Epithelial cell of esophagus (primary cell): Measurements from ENCODE around the gene TGOLN2.
A peak's percentile ranks its signal among the peaks of the same experiment; 100 is the strongest.
"Not testable (repeated sequence)": the region's sequence is repeated elsewhere in the genome, so short reads cannot be mapped to it uniquely, and the experiment has no call there.

Source experiments
- DNase-seq: peaks from one replicate; pipeline ENCODE4 v3.0.0; 2010; ENCODE audit warnings: low read depth
- H3K4me3 ChIP-seq: 2 replicates; pipeline ENCODE4 v1.5.1; 2011; ENCODE audit warnings: mild to moderate bottlenecking, low read length, control low read depth
- CTCF ChIP-seq: IDR thresholded peaks from 2 replicates; pipeline ENCODE4 v1.5.1; 2011; ENCODE audit warnings: low read depth, mild to moderate bottlenecking, low read length, control low read depth, inconsistent platforms; ENCODE audit not compliant: insufficient read depth; ENCODE audit errors: missing control alignments

Gene TGOLN2

GRCh38 chr2:85367180-85367579 lies 39.4 kb upstream of the TGOLN2 start:
- no peak overlapping the region for H3K4me3 ChIP-seq
- DNase-seq = no peak
- TF ChIP-seq CTCF = no peak

- not testable (repeated sequence) for DNase-seq, H3K4me3 ChIP-seq
Observed at GRCh38 chr2:85362653-85363387, 35.0 kb upstream of the TGOLN2 start.

GRCh38 chr2:85357736-85358135 lies 29.9 kb upstream of the TGOLN2 start:
- no peak for TF ChIP-seq CTCF
- DNase-seq = peak; percentile 46
- H3K4me3 ChIP-seq = no peak overlapping the region

- no peak for TF ChIP-seq CTCF
- no peak overlapping the region for H3K4me3 ChIP-seq
- no peak for DNase-seq
Observed at GRCh38 chr2:85356186-85356585, 28.4 kb upstream of the TGOLN2 start.

- no peak for TF ChIP-seq CTCF
- H3K4me3 ChIP-seq = peak overlapping the region; percentile 97
- DNase-seq = no peak
Observed at GRCh38 chr2:85355521-85355920, 27.7 kb upstream of the TGOLN2 start.

- no peak for DNase-seq
- no peak for TF ChIP-seq CTCF
- peak overlapping the region; percentile 97 for H3K4me3 ChIP-seq
Observed at GRCh38 chr2:85355073-85355410, 27.3 kb upstream of the TGOLN2 start.

GRCh38 chr2:85354286-85355072 lies 26.7 kb upstream of the TGOLN2 start, which contains the start of the genes ELMOD3 and RETSAT:
TSS of gene ELMOD3 (plus strand) at chr2:85354769. CDS start at chr2:85357199, 2,430 bp downstream.
TSS of gene RETSAT (minus strand) at chr2:85354528. CDS start at chr2:85354507, 21 bp downstream.
- TF ChIP-seq CTCF = no peak
- H3K4me3 ChIP-seq = peak within 1 kb of the TSS; percentile 97
- peak; percentile 100 for DNase-seq
